ENCODE measurements around the gene RLN3.

The RLN3 gene

GRCh38 chr19:14027856-14028450, at the start of gene RLN3:
RLN3 (plus strand) TSS chr19:14028148; CDS start chr19:14028205, 57 bp downstream.
- Histone ChIP-seq H3K9ac (ENCODE audit: low read length) (no peak within 1 kb of the TSS), H3K27me3 (ENCODE audit: control insufficient read depth, insufficient read depth, low read length) (no peaks in the 10 kb centered on the region), H3K4me1 (ENCODE audit: control insufficient read depth, insufficient read depth, low read length) (no peaks in the 10 kb centered on the region), H3K4me3 (ENCODE audit: low read length) (no peak within 1 kb of the TSS), H3K27ac (ENCODE audit: low read depth, low read length) (no peak within 1 kb of the TSS), H3K36me3 (ENCODE audit: control insufficient read depth, insufficient read depth, low read length) (no peaks in the 10 kb centered on the region)

- H3K4me3 ChIP-seq (ENCODE audit: low read length) = peak overlapping the region; percentile 59
- H3K27ac ChIP-seq (ENCODE audit: low read depth, low read length) = no peak overlapping the region
- peaks cover 3% of the 10 kb centered on the region for H3K27me3 ChIP-seq (ENCODE audit: control insufficient read depth, insufficient read depth, low read length)
- no peak overlapping the region for H3K9ac ChIP-seq (ENCODE audit: low read length)
- peaks cover 2% of the 10 kb centered on the region for H3K36me3 ChIP-seq (ENCODE audit: control insufficient read depth, insufficient read depth, low read length)
- peaks cover 8% of the 10 kb centered on the region for H3K4me1 ChIP-seq (ENCODE audit: control insufficient read depth, insufficient read depth, low read length)
Measured at GRCh38 chr19:13978351-13979243, 49.4 kb upstream of the RLN3 start.

- no peak overlapping the region for H3K27ac ChIP-seq (ENCODE audit: low read depth, low read length)
- H3K4me1 ChIP-seq (ENCODE audit: control insufficient read depth, insufficient read depth, low read length) = peaks cover 8% of the 10 kb centered on the region
- peaks cover 3% of the 10 kb centered on the region for H3K27me3 ChIP-seq (ENCODE audit: control insufficient read depth, insufficient read depth, low read length)
- no peaks in the 10 kb centered on the region for H3K36me3 ChIP-seq (ENCODE audit: control insufficient read depth, insufficient read depth, low read length)
- H3K4me3 ChIP-seq (ENCODE audit: low read length) = peak overlapping the region; percentile 59
- H3K9ac ChIP-seq (ENCODE audit: low read length) = no peak overlapping the region
Measured at GRCh38 chr19:13979244-13979615, 48.7 kb upstream of the RLN3 start.

GRCh38 chr19:13979686-13980085, 48.3 kb upstream of the RLN3 start:
- Histone ChIP-seq H3K27ac (ENCODE audit: low read depth, low read length) (no peak overlapping the region), H3K36me3 (ENCODE audit: control insufficient read depth, insufficient read depth, low read length) (no peaks in the 10 kb centered on the region), H3K9ac (ENCODE audit: low read length) (no peak overlapping the region), H3K4me3 (ENCODE audit: low read length) (peak overlapping the region; percentile 59), H3K27me3 (ENCODE audit: control insufficient read depth, insufficient read depth, low read length) (peaks cover 3% of the 10 kb centered on the region), H3K4me1 (ENCODE audit: control insufficient read depth, insufficient read depth, low read length) (peaks cover 8% of the 10 kb centered on the region)

GRCh38 chr19:13980340-13980739, 47.6 kb upstream of the RLN3 start:
- Histone ChIP-seq H3K27me3 (ENCODE audit: control insufficient read depth, insufficient read depth, low read length) (peaks cover 3% of the 10 kb centered on the region), H3K27ac (ENCODE audit: low read depth, low read length) (no peak overlapping the region), H3K4me3 (ENCODE audit: low read length) (no peak overlapping the region), H3K9ac (ENCODE audit: low read length) (no peak overlapping the region), H3K4me1 (ENCODE audit: control insufficient read depth, insufficient read depth, low read length) (peaks cover 8% of the 10 kb centered on the region), H3K36me3 (ENCODE audit: control insufficient read depth, insufficient read depth, low read length) (no peaks in the 10 kb centered on the region)

GRCh38 chr19:13981021-13981420, 46.9 kb upstream of the RLN3 start:
- no peak overlapping the region for H3K27ac ChIP-seq (ENCODE audit: low read depth, low read length)
- H3K4me3 ChIP-seq (ENCODE audit: low read length) = no peak overlapping the region
- H3K9ac ChIP-seq (ENCODE audit: low read length) = no peak overlapping the region
- H3K27me3 ChIP-seq (ENCODE audit: control insufficient read depth, insufficient read depth, low read length) = peaks cover 3% of the 10 kb centered on the region
- peaks cover 8% of the 10 kb centered on the region for H3K4me1 ChIP-seq (ENCODE audit: control insufficient read depth, insufficient read depth, low read length)
- no peaks in the 10 kb centered on the region for H3K36me3 ChIP-seq (ENCODE audit: control insufficient read depth, insufficient read depth, low read length)

- H3K4me1 ChIP-seq (ENCODE audit: control insufficient read depth, insufficient read depth, low read length) = peaks cover 8% of the 10 kb centered on the region
- H3K27ac ChIP-seq (ENCODE audit: low read depth, low read length) = no peak overlapping the region
- H3K9ac ChIP-seq (ENCODE audit: low read length) = no peak overlapping the region
- H3K27me3 ChIP-seq (ENCODE audit: control insufficient read depth, insufficient read depth, low read length) = peaks cover 3% of the 10 kb centered on the region
- no peak overlapping the region for H3K4me3 ChIP-seq (ENCODE audit: low read length)
- H3K36me3 ChIP-seq (ENCODE audit: control insufficient read depth, insufficient read depth, low read length) = no peaks in the 10 kb centered on the region
Measured at GRCh38 chr19:13981467-13981866, 46.5 kb upstream of the RLN3 start.

- Histone ChIP-seq H3K27ac (ENCODE audit: low read depth, low read length) (no peak overlapping the region), H3K27me3 (ENCODE audit: control insufficient read depth, insufficient read depth, low read length) (peaks cover 3% of the 10 kb centered on the region), H3K36me3 (ENCODE audit: control insufficient read depth, insufficient read depth, low read length) (no peaks in the 10 kb centered on the region), H3K4me3 (ENCODE audit: low read length) (no peak overlapping the region), H3K4me1 (ENCODE audit: control insufficient read depth, insufficient read depth, low read length) (peaks cover 8% of the 10 kb centered on the region), H3K9ac (ENCODE audit: low read length) (no peak overlapping the region)
Measured at GRCh38 chr19:13981988-13982501, 45.9 kb upstream of the RLN3 start.

GRCh38 chr19:13982773-13983172, 45.2 kb upstream of the RLN3 start:
- H3K4me1 ChIP-seq (ENCODE audit: control insufficient read depth, insufficient read depth, low read length) = peaks cover 8% of the 10 kb centered on the region
- H3K4me3 ChIP-seq (ENCODE audit: low read length) = no peak overlapping the region
- H3K9ac ChIP-seq (ENCODE audit: low read length) = no peak overlapping the region
- peaks cover 3% of the 10 kb centered on the region for H3K27me3 ChIP-seq (ENCODE audit: control insufficient read depth, insufficient read depth, low read length)
- no peaks in the 10 kb centered on the region for H3K36me3 ChIP-seq (ENCODE audit: control insufficient read depth, insufficient read depth, low read length)
- no peak overlapping the region for H3K27ac ChIP-seq (ENCODE audit: low read depth, low read length)

- H3K4me3 ChIP-seq (ENCODE audit: low read length) = no peak overlapping the region
- H3K27me3 ChIP-seq (ENCODE audit: control insufficient read depth, insufficient read depth, low read length) = peaks cover 3% of the 10 kb centered on the region
- H3K36me3 ChIP-seq (ENCODE audit: control insufficient read depth, insufficient read depth, low read length) = no peaks in the 10 kb centered on the region
- no peak overlapping the region for H3K27ac ChIP-seq (ENCODE audit: low read depth, low read length)
- H3K9ac ChIP-seq (ENCODE audit: low read length) = no peak overlapping the region
- peaks cover 4% of the 10 kb centered on the region for H3K4me1 ChIP-seq (ENCODE audit: control insufficient read depth, insufficient read depth, low read length)
Measured at GRCh38 chr19:13983213-13983889, 44.6 kb upstream of the RLN3 start.

- Histone ChIP-seq H3K4me1 (ENCODE audit: control insufficient read depth, insufficient read depth, low read length) (peaks cover 3% of the 10 kb centered on the region), H3K36me3 (ENCODE audit: control insufficient read depth, insufficient read depth, low read length) (no peaks in the 10 kb centered on the region), H3K27ac (ENCODE audit: low read depth, low read length) (no peak overlapping the region)
Measured at GRCh38 chr19:13984186-13984585, 43.8 kb upstream of the RLN3 start.

More at GRCh38 chr19:13984186-13984585, 43.8 kb upstream of the RLN3 start:
- H3K9ac ChIP-seq (ENCODE audit: low read length) = no peak overlapping the region
- no peak overlapping the region for H3K4me3 ChIP-seq (ENCODE audit: low read length)
- peaks cover 3% of the 10 kb centered on the region for H3K27me3 ChIP-seq (ENCODE audit: control insufficient read depth, insufficient read depth, low read length)
